KMS-11 (cell line): Measurements from ENCODE around the gene MYL12B.

Experiments
- H2AFZ ChIP-seq: fragments of 200-600 bp; sonication (generic); 2 replicates; pipeline ENCODE4 v1.6.1; 2016; ENCODE audit warnings: antibody characterized with exemption, mixed run types, low read depth
- H3K27ac ChIP-seq: fragments of 200-600 bp; sonication (generic); 2 replicates; pipeline ENCODE4 v1.6.1; 2016; ENCODE audit warnings: mild to moderate bottlenecking, mixed run types
- H3K27me3 ChIP-seq: fragments of 200-600 bp; sonication (generic); 2 replicates; pipeline ENCODE4 v1.6.1; 2017; ENCODE audit warnings: mild to moderate bottlenecking, low read depth, mixed run types, moderate library complexity; ENCODE audit not compliant: insufficient read depth
- H3K36me3 ChIP-seq: fragments of 200-600 bp; sonication (generic); 2 replicates; pipeline ENCODE4 v1.6.1; 2017; ENCODE audit warnings: mild to moderate bottlenecking, mixed run types; ENCODE audit not compliant: insufficient read depth
- H3K4me1 ChIP-seq: fragments of 200-600 bp; sonication (generic); 2 replicates; pipeline ENCODE4 v1.6.1; 2016; ENCODE audit warnings: mild to moderate bottlenecking, low read depth, mixed run types; ENCODE audit not compliant: poor library complexity, severe bottlenecking
- H3K4me2 ChIP-seq: fragments of 200-600 bp; sonication (generic); 2 replicates; pipeline ENCODE4 v1.7.0; 2016; ENCODE audit warnings: mild to moderate bottlenecking, mixed run types
- H3K4me3 ChIP-seq: fragments of 200-600 bp; sonication (generic); IDR thresholded peaks from 2 replicates; pipeline ENCODE4 v1.6.1; 2017; ENCODE audit warnings: low read depth, low read length, mixed read lengths; ENCODE audit not compliant: insufficient read depth
- H3K79me2 ChIP-seq: fragments of 200-600 bp; sonication (generic); 2 replicates; pipeline ENCODE4 v1.6.1; 2016; ENCODE audit warnings: low read depth, mixed run types; ENCODE audit not compliant: insufficient read depth
- H3K9ac ChIP-seq: fragments of 200-600 bp; sonication (generic); 2 replicates; pipeline ENCODE4 v1.6.1; 2016; ENCODE audit warnings: mild to moderate bottlenecking, mixed run types
- H4K20me1 ChIP-seq: fragments of 200-600 bp; sonication (generic); 2 replicates; pipeline ENCODE4 v1.6.1; 2016; ENCODE audit warnings: mild to moderate bottlenecking, mixed run types; ENCODE audit not compliant: insufficient read depth
- TF ChIP-seq, protein P1 (sequence below): fragments of 200-600 bp; sonication (generic); conservative IDR thresholded peaks from 2 replicates; pipeline ENCODE4 v1.6.1; 2017; ENCODE audit warnings: low read depth, mild to moderate bottlenecking, antibody characterized with exemption, low read length, moderate library complexity, mixed read lengths

Gene MYL12B

GRCh38 chr18:3251249-3251962, 10.5 kb upstream of the MYL12B start:
- no peak overlapping the region for H3K27ac ChIP-seq
- no peaks in the 10 kb centered on the region for H3K27me3 ChIP-seq
- H3K79me2 ChIP-seq: peaks cover 42% of the 10 kb centered on the region
- 0 out of 2 replicates have a peak, but pooled peaks cover 5% of the 10 kb centered on the region for H4K20me1 ChIP-seq
- H3K36me3 ChIP-seq: no peaks in the 10 kb centered on the region; the same call in 1 of the 2 replicates
- H3K9ac ChIP-seq: no peak overlapping the region
- no peak overlapping the region for H3K4me3 ChIP-seq
- no peak overlapping the region for H3K4me2 ChIP-seq
- no peak overlapping the region for H2AFZ ChIP-seq
- peaks cover 62% of the 10 kb centered on the region for H3K4me1 ChIP-seq
- TF ChIP-seq, protein P1, sequence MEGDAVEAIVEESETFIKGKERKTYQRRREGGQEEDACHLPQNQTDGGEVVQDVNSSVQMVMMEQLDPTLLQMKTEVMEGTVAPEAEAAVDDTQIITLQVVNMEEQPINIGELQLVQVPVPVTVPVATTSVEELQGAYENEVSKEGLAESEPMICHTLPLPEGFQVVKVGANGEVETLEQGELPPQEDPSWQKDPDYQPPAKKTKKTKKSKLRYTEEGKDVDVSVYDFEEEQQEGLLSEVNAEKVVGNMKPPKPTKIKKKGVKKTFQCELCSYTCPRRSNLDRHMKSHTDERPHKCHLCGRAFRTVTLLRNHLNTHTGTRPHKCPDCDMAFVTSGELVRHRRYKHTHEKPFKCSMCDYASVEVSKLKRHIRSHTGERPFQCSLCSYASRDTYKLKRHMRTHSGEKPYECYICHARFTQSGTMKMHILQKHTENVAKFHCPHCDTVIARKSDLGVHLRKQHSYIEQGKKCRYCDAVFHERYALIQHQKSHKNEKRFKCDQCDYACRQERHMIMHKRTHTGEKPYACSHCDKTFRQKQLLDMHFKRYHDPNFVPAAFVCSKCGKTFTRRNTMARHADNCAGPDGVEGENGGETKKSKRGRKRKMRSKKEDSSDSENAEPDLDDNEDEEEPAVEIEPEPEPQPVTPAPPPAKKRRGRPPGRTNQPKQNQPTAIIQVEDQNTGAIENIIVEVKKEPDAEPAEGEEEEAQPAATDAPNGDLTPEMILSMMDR: no peak

- H3K79me2 ChIP-seq: peaks cover 42% of the 10 kb centered on the region
- H3K27me3 ChIP-seq: no peaks in the 10 kb centered on the region
- 0 out of 2 replicates have a peak, but pooled peaks cover 5% of the 10 kb centered on the region for H4K20me1 ChIP-seq
- H3K9ac ChIP-seq: no peak overlapping the region
- H3K4me2 ChIP-seq: no peak overlapping the region
- peaks cover 62% of the 10 kb centered on the region for H3K4me1 ChIP-seq
- H3K4me3 ChIP-seq: no peak overlapping the region
- H2AFZ ChIP-seq: no peak overlapping the region
- H3K36me3 ChIP-seq: no peaks in the 10 kb centered on the region; the same call in 1 of the 2 replicates
- TF ChIP-seq, protein P1: no peak
- no peak overlapping the region for H3K27ac ChIP-seq
Measured at GRCh38 chr18:3251963-3252277, 10.0 kb upstream of the MYL12B start.

GRCh38 chr18:3252843-3253242, 9.1 kb upstream of the MYL12B start:
- no peak overlapping the region for H3K4me2 ChIP-seq

GRCh38 chr18:3254725-3255124, 7.2 kb upstream of the MYL12B start:
- Histone ChIP-seq H2AFZ (no peak overlapping the region), H3K79me2 (peaks cover 24% of the 10 kb centered on the region), H3K27ac (no peak overlapping the region), H4K20me1 (no peaks in the 10 kb centered on the region), H3K27me3 (no peaks in the 10 kb centered on the region), H3K4me2 (no peak overlapping the region), H3K4me3 (no peak overlapping the region), H3K9ac (no peak overlapping the region), H3K36me3 (no peaks in the 10 kb centered on the region; the same call in 1 of the 2 replicates), H3K4me1 (peaks cover 63% of the 10 kb centered on the region)
- TF ChIP-seq, protein P1: no peak

More at GRCh38 chr18:3252843-3253242, 9.1 kb upstream of the MYL12B start:
- Histone ChIP-seq H4K20me1 (0 out of 2 replicates have a peak, but pooled peaks cover 5% of the 10 kb centered on the region), H3K36me3 (no peaks in the 10 kb centered on the region; the same call in 1 of the 2 replicates), H3K27me3 (no peaks in the 10 kb centered on the region), H3K9ac (no peak overlapping the region), H3K4me1 (peaks cover 71% of the 10 kb centered on the region), H3K79me2 (peaks cover 42% of the 10 kb centered on the region), H3K27ac (no peak overlapping the region), H3K4me3 (no peak overlapping the region), H2AFZ (no peak overlapping the region)
- TF ChIP-seq, protein P1: no peak
